GM18867 (cell line): ENCODE measurements around the gene SCUBE2.
"Not testable (repeated sequence)": the region's sequence is repeated elsewhere in the genome, so short reads cannot be mapped to it uniquely, and the experiment has no call there.

Source experiments
- ATAC-seq: cut with Tn5 transposase; IDR thresholded peaks from one replicate; pipeline ENCODE4 v1.9.1; 2021; ENCODE audit warnings: mild to moderate bottlenecking, moderate library complexity; ENCODE audit not compliant: unreplicated experiment

Gene SCUBE2

DNA sequence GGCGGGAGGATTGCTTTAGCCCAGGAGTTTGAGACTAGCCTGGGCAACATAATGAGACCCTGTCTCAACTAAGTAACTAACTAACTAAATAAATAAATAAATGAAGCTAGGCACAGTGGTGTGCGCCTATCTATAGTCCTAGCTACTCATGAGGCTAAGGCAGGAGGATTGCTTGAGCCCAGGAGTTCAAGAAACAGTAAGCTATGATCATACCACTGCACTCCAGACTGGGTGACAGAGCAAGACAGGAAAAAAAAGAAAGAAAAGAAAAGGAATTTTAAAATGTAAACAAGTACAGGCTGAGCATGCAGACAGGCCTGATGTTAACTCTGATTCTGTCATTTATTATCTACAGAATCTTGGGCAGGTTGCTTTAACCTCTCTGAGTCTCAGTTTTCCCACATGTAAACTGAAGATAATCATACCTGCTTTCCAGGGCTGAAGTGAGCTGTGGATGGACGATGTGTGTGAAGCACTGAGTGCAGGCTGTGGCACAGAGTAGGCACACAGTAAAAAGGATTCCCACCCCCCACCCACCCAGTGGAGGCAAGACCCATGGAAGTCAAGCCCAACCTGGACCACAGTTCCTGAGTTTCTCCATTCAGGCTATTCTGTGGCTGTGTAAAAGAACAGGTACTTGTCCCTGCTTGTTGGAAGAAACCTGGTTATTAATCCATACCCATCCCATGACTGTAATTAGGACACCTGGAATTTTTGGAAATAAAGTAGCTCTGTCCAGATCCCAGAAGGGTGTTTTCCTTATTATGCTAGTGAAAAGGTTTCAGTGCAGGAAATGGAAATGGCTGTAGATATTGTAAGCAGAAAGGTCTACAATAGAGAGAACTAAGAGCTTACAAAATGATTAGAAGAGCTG lies 18.7 kb upstream of the SCUBE2 start:
- no peak for ATAC-seq

DNA sequence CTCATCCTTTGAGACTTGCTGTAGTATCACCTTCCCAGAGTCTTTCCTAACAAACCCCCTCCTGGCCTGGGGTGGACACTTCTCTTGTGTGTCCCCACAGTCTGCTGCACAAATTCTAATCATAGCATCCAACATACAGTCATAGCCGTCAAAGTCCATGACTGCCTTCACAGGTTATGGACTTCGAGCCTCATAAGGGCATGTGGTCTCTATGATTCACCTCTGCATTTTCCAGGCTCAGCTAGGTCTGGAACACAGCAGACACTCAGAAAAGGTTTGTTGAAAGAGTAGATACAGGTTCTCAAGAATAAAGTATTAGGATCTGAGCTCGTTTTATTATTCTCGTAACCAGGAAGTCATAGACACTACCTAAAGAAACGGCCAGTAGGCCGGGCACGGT lies 13.2 kb upstream of the SCUBE2 start:
- no peak for ATAC-seq

DNA sequence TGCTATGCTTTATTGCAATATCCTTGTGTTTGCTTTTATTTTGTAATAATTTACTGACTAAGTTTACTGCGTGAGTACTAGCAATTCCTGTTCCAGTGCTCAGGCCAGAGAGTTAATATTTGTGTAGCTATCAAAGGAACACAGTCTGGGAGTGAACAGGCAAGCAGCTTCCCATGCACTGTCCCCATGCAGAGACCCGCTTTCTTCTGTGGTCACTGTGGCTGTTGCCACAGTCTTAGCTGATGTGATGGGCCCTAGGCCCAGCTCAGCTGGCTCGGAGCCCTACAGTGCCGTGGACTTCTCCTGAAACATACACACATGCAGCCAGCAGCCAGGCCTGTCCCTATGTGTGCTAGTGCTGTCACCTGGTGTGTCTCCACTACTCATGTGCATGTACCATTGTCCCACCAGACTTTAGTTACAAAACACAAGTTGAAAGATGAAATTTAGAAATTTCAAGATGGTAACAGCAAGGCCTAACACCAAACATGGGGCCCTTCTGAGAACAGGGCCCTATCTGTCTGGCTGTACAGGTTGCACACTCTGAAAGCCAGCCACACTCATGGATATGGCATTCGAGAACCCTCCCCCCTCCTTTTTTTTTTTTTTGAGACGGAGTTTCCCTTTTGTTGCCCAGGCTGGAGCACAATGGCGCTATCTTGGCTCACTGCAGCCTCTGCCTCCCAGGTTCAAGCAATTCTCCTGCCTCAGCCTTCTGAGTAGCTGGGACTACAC lies 12.3 kb upstream of the SCUBE2 start:
- no peak for ATAC-seq

DNA sequence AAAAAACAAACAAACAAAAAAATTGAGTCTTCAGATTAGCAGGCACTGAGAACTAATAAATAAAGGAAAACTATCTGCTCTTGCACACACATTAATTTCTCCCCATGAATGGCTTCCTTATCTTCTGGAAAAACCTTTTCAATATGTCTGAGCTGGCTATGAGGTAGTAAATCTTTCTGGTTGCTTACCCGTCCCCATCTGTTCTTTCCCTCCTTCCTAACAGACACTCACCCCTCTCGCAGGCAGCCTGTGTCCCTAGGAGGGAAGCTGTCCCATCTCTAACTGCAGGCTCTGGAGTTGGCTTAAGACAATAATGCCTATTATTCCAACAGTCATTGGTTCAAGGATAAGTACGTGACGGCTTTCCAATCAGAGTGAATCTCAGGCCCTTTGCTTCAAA lies 8.2 kb upstream of the SCUBE2 start:
- ATAC-seq: no peak

DNA sequence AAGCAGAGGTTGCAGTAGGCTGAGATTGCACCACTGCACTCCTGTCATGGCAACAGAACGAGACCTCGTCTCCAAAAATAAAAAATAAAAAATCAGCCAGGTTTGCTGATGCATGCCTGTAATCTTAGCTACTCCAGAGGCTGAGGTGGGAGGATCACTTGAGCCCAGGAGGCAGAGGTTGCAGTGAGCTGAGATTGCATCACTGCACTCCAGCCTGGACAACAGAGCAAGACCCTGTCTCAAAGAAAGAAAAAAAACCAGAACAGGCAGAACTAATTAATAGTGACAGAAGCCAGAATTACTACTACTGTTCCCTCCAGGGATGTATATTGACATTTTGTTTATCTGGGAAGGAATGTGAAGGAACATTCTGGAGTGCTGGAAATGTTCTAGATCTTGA lies 7.1 kb upstream of the SCUBE2 start:
- ATAC-seq: not testable (repeated sequence)

DNA sequence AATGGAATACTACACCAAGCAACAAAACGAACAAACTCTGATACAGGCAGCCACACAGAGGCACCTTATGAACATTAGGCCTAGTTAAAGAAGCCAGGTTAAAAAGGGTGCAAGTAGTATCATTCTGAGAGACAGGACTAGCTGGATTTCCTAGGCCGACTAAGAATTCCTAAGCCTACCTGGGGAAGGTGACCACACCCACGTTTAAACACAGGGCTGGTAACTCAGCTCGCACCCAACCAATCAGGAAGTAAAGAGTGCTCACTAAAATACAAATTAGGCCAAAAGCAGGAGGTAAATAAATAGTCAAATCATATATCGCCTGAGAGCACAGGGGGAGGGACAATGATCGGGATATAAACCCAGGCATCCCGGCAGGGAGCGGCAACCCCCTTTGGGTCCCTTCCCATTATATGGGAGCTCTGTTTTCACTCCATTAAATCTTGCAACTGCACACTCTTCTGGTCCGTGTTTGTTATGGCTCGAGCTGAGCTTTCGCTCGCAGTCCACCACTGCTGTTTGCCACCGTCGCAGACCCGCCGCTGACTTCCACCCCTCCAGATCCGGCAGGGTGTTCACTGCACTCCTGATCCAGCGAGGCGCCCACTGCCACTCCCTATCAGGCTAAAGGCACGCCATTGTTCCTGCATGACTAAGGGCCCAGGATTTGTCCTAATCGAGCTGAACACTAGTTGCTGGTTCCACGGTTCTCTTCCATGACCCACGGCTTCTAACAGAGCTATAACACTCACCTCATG lies 6.0 kb upstream of the SCUBE2 start:
- not testable (repeated sequence) for ATAC-seq

DNA sequence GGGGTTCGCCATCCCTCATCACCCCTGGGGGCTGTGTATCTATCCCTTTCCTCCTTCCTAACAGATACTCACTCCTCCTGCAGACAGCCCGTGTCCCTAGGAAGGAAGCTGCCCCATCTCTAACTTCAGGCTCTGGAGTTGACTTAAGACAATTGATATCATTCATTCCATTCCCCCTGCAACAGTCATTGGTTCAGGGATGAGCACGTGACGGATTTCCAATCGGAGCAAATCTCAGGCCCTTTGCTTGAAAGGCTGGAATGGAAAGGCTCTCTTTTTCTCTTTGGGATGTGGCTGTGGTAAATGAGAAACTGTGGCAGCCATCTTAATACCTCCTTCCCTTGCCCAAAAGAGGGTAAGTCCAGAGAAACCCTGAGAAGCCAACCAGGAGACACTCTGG lies 5.0 kb upstream of the SCUBE2 start:
- ATAC-seq: no peak

DNA sequence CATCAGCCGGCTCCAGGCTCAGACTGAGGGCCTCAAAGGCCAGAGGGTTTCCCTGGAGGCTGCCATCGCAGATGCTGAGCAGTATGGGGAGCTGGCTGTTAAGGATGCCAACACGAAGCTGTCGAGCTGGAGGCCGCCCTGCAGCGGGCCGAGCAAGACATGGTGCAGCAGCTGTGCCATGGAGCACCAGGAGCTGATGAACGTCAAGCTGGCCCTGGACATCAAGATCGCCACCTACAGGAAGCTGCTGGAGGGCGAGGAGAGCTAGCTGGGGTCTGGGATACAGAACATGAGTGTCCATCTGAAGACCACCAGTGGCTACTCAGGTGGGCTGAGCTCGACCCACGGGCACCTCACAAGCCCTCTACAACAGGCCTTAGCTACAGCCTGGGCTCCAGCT lies 4.0 kb upstream of the SCUBE2 start:
- no peak for ATAC-seq

DNA sequence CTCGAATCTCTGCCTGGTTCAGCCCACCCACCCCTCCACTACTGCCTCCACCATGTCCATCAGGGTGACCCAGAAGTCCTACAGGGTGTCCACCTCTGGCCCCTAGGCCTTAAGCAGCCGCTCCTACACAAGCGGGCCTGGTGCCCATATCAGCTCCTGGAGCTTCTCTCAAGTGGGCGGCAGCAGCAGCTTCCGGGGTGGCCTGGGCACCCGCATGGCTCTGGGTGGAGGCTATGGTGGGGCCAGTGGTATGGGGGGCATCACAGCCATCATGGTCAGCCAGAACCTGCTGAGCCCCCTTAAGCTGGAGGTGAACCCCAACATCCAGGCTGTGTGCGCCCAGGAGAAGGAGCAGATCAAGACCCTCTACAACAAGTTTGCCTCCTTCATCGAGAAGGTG lies 3.0 kb upstream of the SCUBE2 start:
- ATAC-seq: no peak

DNA sequence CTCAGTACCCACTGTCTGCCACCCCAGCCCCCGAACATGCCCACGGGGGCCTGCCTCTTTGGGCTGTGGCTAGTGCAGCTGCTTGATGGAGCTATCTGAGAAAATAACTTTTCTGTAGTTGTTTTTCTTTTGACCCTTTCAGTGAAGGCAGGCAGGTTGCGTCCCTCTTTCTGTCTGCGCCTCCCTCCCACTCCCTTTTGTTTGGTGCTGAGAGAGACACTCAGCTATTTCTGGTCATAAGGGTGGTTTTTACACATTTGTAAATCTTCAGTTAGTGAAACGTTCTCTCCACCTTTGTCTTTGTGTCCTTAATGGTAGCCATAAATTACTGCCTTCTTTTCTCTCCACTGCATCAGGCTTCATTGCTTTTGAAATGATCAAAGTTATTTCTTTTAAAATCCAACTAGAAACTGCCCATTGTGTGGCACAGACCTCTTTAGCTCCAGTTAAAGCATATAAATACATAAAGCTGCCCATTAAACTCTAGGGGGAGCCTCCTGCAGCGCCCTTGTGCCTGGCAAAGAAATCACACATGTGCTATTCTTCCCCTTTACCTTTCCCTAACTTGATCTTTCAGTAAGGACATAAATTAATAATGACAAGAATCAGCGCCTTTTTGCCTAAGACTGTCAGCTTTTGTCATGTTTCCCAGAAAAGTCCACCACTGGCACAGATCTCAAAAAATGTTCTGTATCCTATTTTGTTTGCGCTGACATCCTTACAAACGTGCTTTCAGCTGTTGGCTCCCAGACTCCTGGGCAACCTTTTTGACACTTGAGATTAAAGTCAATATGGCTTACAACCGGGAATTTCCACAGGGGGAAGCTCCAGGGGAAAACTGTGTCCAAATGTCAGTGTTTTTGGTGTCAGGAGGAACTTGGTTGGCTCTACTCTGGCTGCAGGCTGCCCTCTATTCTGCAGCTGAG lies 1.7 kb upstream of the SCUBE2 start:
- ATAC-seq: no peak

DNA sequence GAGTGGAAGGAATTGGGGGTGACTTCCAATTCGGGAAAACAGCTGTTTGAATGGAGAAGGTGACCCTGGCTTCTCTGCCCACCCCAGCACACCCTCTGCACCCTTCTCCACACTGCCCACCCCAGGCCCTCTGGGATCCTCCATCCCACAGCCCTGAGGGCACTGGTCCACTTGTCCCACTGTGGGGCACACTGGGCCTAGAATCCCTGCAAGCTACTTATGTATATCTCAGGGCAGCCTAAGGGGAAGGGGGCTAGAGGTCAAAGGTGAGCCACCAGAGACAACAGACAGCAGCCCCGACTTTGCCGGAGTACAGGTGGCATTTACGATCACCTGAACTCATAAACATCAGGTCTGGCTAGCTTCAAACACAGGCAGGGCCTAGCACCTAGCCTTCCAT lies 673 bp upstream of the SCUBE2 start:
- ATAC-seq: no peak

DNA sequence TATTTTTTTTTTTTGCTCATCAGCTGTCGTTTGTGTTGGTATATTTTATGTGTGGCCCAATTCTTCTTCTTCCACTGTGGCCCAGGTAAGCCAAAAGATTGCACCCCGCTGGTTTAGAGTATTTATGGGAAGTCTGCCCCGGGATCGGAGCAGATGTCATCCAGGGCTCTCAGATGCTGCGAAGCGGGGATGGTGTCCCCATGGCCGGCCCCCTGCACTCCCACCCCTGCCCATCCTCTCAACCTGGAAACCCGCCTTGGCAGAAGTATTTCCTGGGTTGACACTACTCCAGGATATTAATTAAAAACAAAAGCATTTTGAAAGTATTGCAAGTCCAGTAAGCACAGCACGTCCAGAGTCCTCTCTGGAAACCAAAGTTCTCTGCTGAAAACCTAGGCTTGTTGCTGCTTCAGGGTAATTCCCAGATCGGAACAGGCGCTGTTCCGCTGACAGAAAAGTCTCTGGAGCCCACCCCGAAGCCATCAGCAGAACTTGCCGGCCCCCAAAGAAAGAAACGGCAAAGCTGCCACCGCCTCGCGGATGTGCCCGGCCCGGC lies 833 bp downstream of the SCUBE2 start:
- ATAC-seq: no peak

DNA sequence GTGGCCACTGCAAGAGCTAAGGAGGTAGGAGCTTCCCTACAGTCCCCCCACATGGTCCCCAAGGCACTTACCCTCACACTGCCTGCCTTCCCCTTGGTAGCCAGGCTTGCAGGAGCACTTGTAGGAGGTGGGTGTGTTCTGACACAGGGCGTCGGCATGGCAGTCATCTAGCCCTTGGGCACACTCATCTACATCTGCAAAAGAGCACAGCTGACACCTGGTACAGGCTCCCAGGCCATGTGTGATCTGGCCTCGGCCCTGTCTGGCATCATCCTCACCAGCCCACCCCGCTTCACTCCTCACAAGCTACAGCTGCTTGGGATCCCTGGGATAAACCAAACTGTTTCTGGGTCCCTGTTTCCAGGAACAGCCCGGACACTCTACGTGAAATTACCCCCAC lies 1.8 kb downstream of the SCUBE2 start:
- no peak for ATAC-seq

DNA sequence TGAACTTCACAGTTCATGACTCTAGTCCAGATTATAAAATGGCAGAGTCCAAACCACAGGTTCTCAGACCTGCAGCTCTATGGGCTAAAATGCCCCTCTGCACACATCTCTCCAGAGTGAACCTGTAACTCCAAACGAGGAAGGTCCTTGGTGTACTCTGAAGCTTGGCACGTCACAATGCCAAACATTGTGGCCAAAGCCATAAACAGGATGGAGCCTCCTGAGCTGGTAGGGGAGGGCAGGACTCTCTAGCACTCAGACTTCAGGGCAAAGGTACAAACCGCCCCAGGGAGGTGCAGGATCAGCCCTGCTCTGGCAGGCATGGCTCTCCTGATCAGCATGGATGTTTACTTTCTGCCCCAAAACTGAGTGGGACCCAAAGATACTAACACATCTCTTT lies 2.3 kb downstream of the SCUBE2 start:
- ATAC-seq: no peak

DNA sequence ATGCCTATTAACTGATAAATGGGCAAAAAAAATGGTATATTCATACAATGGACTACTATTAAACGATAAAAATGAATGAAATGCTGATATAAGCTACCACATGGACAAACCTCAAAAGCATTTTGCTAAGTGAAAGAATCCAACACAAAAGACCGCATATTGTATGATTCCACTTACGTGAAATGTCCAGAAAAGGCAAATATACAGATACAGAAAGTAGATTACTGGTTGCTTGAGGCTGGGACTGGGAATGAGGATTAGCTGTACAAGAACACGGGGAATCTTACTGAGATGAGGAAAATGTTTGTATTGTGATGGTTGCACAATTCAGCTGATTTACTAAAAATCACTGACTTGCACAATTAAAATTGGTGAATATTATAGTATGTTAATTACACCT lies 8.8 kb downstream of the SCUBE2 start:
- no peak for ATAC-seq

DNA sequence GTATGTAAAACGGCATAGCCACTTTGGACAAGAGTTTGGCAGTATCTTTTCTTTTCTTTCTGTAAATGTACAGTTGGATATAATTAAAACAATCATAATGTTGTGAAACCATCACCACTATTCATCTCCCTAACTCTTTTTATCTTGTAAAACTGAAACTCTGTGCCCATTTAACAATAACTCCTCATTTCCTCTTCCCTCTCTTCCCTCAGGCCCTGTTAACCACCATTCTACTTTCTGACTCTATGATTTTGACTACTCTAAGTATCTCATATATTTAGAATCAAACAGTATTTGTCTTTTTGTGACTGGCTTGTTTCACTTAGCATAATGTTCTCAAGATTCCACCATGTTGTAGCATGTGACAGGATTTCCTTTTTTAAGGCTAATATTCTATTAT lies 10.2 kb downstream of the SCUBE2 start:
- ATAC-seq: no peak

DNA sequence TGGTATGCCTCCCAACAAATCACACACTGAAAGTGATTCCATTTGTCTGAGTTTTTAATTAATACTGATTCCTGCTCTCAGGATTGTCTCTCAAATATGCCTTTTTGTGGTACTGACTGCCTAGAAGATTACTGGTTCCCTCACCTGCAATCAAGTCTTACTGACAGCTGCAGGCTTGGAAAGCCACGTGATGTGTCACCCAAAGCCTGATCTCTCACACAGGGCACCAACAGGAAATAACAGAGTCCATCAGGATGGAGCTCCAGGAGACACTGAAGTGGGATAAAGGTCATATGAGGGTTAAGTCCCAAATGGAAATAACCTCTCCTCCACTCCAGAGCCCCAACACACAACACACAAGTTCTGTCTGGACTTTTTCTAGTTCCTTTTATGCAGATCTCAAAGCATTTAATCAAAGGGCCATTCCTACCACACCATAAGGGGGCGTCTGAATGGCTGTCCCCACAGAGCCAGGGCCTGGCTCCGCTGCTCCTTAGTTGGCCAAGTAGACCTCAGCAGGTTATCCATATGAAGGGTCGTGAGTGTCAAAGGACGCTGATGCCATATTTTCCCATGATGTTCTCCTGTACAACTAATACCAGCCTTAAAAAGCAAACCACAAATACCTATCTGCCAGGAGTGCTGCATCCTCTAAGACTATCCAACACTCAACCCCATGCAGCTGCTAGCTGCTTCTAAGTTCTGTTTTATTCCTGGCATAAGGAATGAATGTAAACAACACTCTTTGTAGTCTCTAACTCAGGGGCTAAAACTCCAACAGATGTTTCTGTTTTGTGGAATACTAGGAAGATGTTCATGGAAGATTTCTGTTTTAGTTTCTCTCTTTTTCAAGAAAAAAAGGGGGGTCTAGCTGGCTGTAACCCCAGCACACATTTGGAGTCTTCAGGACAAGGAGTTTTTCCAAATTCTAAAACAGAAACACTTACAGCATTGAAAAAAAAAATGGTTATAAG lies 13.0 kb downstream of the SCUBE2 start:
- no peak for ATAC-seq

DNA sequence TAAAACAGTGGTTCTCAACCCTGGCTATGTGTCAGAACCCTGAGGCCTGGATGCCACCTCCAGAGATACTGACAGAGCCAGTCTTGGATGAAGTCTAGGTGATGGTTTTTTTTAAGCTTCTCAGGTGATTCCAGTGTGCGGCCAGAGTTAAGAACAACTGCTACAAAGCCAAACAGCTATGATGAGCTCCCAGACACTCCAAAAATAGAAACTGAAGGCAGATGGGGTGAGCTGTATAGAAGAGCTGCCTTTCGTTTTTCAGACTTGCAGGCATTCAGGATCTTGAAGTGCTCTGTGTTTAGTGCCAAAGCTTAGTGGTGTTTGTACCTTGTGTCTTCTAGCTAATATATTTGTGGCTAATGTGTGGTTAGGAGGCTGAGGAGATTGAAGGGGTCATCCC lies 14.2 kb downstream of the SCUBE2 start:
- ATAC-seq: no peak

DNA sequence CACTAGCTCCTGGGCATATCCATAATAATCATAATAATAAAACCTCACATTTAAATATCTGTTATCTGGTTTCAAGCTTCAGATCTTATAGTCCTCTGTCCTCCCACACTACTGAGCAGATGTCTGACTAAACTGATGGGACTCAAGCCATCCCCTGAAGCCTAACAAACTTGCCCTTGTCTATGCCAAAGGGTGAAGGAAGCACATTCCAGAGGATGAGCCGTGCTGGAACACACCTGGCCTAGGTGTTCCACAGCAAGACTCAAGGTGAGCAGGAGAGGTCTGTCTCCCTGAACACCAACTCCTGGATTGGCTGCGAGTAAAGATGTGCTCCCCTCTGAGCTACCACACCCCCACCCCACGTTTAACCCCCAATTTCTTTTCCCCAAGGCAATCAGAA lies 14.7 kb downstream of the SCUBE2 start:
- ATAC-seq: no peak
